Ectodermal cell (in vitro differentiated cells): ENCODE data around the gene VSTM4.

Experiments
- H3K27ac ChIP-seq: 2 replicates; pipeline ENCODE4 v1.7.0; 2013; ENCODE audit warnings: mild to moderate bottlenecking, low read depth, low read length; ENCODE audit not compliant: insufficient read depth, poor library complexity, severe bottlenecking
- H3K27me3 ChIP-seq: 2 replicates; pipeline ENCODE4 v1.7.0; 2013; ENCODE audit warnings: mild to moderate bottlenecking, low read length; ENCODE audit not compliant: insufficient read depth, control insufficient read depth, poor library complexity, severe bottlenecking
- H3K36me3 ChIP-seq: one replicate; pipeline ENCODE4 v1.7.0; 2013; ENCODE audit warnings: low read length; ENCODE audit not compliant: control insufficient read depth, insufficient read depth
- H3K4me1 ChIP-seq: one replicate; pipeline ENCODE4 v1.7.0; 2013; ENCODE audit warnings: low read length; ENCODE audit not compliant: control insufficient read depth, insufficient read depth
- H3K4me3 ChIP-seq: 2 replicates; pipeline ENCODE4 v1.7.0; 2013; ENCODE audit warnings: low read depth, low read length, control low read depth; ENCODE audit not compliant: insufficient read depth
- H3K9me3 ChIP-seq: 2 replicates; pipeline ENCODE4 v1.7.0; 2013; ENCODE audit warnings: mild to moderate bottlenecking, low read length, moderate library complexity; ENCODE audit not compliant: control insufficient read depth
- WGBS, 2 experiments: methylation state at CpG; one replicate each; pipeline ENCODE4 v1.1.7; 2013; ENCODE audit warnings: missing lambda C conversion rate in 2 of 2; 5-methylcytosine and 5-hydroxymethylcytosine counted together

VSTM4 gene

GRCh38 chr10:49134327-49134726, 19.0 kb upstream of the VSTM4 start:
- 84 to 93% methylated on average over 3 of the region's 3 CpGs for WGBS, 2 experiments
- Histone ChIP-seq H3K36me3 (no peaks in the 10 kb centered on the region), H3K9me3 (peaks cover 2% of the 10 kb centered on the region), H3K4me1 (no peaks in the 10 kb centered on the region), H3K4me3 (no peak overlapping the region), H3K27ac (no peak overlapping the region), H3K27me3 (no peaks in the 10 kb centered on the region)

DNA sequence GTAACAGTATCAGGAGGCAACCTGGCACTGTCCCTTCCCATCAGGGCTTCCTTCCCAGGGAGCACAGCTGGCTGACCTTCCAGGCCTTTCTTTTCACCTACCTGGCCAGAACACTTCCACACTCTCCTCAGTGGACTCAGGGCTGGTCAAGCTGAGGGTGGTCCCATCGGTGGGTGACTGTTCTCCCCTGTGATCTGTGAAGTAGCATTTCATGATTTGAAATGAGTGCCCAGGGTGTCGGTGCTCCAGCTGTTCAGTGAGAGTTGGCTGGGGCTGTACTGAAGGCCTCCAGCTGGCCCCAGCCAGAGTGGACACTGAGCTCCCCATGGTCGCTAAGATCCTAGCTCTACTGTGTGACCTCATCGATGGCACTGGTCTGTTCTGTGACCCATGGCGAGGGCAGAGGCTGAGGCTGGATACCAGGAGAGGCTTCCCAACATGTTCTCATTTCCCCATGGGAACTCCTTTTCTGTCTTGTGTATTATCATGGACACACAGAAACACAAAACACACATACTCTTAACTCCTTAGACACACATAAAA, 18.5 kb upstream of the VSTM4 start, which contains the start of gene FAM170B:
FAM170B (minus strand) TSS at position 316 of the 543 bp plus-strand sequence; CDS start at position 213, 103 bp downstream.
- Histone ChIP-seq H3K36me3 (no peaks in the 10 kb centered on the region), H3K4me3 (no peak within 1 kb of the TSS), H3K27ac (no peak within 1 kb of the TSS), H3K4me1 (no peaks in the 10 kb centered on the region), H3K27me3 (no peaks in the 10 kb centered on the region), H3K9me3 (peaks cover 2% of the 10 kb centered on the region)
- WGBS, 2 experiments, result 90 to 95% methylated on average over 5 of the region's 5 CpGs

DNA sequence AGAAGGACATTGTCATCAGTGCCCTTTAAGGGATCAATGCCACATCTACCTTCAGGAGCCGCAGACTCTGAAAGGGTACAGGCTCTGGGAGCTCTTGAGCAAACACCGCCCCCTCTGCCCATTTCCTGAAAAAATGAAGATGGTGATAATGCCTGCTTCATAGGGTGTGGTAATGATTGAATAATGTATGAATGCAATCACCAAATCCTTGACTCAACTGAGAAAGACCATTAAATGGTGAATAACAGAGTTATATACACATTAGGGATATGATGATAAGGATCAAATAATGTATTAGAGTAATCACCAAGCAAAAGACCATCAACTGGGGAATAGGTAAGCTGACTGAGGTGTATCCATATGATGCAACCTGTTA, 17.0 kb upstream of the VSTM4 start:
- Histone ChIP-seq H3K36me3 (no peaks in the 10 kb centered on the region), H3K4me1 (no peaks in the 10 kb centered on the region), H3K27me3 (no peaks in the 10 kb centered on the region), H3K9me3 (peaks cover 2% of the 10 kb centered on the region), H3K27ac (no peak overlapping the region), H3K4me3 (no peak overlapping the region)
- WGBS, 2 experiments, result 94 to 95% methylated on average over 2 of the region's 2 CpGs

GRCh38 chr10:49131507-49132361, 16.4 kb upstream of the VSTM4 start:
- H3K27ac ChIP-seq, result no peak overlapping the region
- no peak overlapping the region for H3K4me3 ChIP-seq
- H3K4me1 ChIP-seq, result no peaks in the 10 kb centered on the region
- H3K36me3 ChIP-seq, result no peaks in the 10 kb centered on the region
- H3K27me3 ChIP-seq, result no peaks in the 10 kb centered on the region
- H3K9me3 ChIP-seq, result peaks cover 2% of the 10 kb centered on the region
- WGBS, 2 experiments, result 94% methylated on average over 37 of the region's 37 CpGs

- 84 to 95% methylated on average over 1 of the region's 1 CpG for WGBS, 2 experiments
- Histone ChIP-seq H3K9me3 (no peaks in the 10 kb centered on the region), H3K4me1 (no peaks in the 10 kb centered on the region), H3K27ac (no peak overlapping the region), H3K36me3 (no peaks in the 10 kb centered on the region), H3K27me3 (no peaks in the 10 kb centered on the region), H3K4me3 (no peak overlapping the region)
Measured at GRCh38 chr10:49129376-49129775, 14.1 kb upstream of the VSTM4 start.

DNA sequence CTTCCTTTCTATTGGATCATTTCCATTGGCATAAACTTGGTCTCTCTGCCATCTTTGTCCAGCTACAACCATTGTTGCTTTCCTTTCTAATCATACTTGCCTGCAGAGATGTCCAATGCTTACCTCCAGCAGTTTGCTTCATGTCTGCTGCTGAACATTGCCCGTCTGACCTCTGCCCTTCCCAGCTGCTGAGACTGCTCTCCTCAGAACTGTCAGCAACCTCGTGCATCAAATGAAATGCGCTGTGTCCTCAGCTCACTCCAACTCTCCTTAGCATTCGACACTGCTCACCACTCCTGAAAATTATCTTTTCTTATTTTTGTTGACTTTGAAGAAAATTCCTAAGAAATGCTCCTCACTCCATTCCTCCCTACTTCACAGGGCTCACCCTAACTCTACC, 13.5 kb upstream of the VSTM4 start:
- no peaks in the 10 kb centered on the region for H3K36me3 ChIP-seq
- no peaks in the 10 kb centered on the region for H3K4me1 ChIP-seq
- no peak overlapping the region for H3K4me3 ChIP-seq
- H3K9me3 ChIP-seq, result no peaks in the 10 kb centered on the region
- WGBS, 2 experiments, result 93 to 97% methylated on average over 4 of the region's 4 CpGs
- no peaks in the 10 kb centered on the region for H3K27me3 ChIP-seq
- H3K27ac ChIP-seq, result no peak overlapping the region

- H3K27me3 ChIP-seq, result no peaks in the 10 kb centered on the region
- no peaks in the 10 kb centered on the region for H3K9me3 ChIP-seq
- no peaks in the 10 kb centered on the region for H3K36me3 ChIP-seq
- 92 to 95% methylated on average over 7 of the region's 7 CpGs for WGBS, 2 experiments
- no peak overlapping the region for H3K27ac ChIP-seq
- H3K4me1 ChIP-seq, result no peaks in the 10 kb centered on the region
- H3K4me3 ChIP-seq, result no peak overlapping the region
Measured at GRCh38 chr10:49123981-49124950, 8.9 kb upstream of the VSTM4 start.

GRCh38 chr10:49120911-49121310, 5.6 kb upstream of the VSTM4 start:
- H3K4me1 ChIP-seq, result peaks cover 5% of the 10 kb centered on the region
- no peak overlapping the region for H3K27ac ChIP-seq
- H3K4me3 ChIP-seq, result no peak overlapping the region
- H3K27me3 ChIP-seq, result peaks cover 3% of the 10 kb centered on the region
- H3K36me3 ChIP-seq, result no peaks in the 10 kb centered on the region
- no peaks in the 10 kb centered on the region for H3K9me3 ChIP-seq
- WGBS, 2 experiments, result 87 to 96% methylated on average over 3 of the region's 3 CpGs

DNA sequence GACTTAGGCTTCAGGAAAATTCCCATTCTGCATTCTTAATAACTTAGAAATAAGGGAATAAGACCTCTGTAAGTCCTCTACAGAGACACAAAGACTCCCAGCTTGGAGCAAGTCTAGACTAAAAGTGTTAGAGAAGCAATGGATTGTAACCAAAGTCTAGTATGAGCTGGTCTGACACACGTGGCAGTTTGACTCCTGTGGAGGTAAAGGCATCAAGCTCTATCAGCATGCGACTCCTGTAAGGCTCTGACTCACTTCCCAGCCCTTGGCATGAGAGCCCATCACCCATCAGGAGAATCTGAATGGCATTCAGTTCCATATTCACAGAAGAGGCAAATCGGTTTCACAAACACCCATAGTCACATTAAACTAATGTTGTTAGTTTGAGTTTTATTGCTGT, 4.4 kb upstream of the VSTM4 start:
- whole genome bisulfite sequencing, 2 experiments, result 43 to 51% methylated on average over 2 to 3 of the region's 3 CpGs
- H3K27ac ChIP-seq, result no peak overlapping the region
- H3K9me3 ChIP-seq, result no peaks in the 10 kb centered on the region
- H3K4me1 ChIP-seq, result peaks cover 5% of the 10 kb centered on the region
- H3K36me3 ChIP-seq, result no peaks in the 10 kb centered on the region
- H3K4me3 ChIP-seq, result no peak overlapping the region
- H3K27me3 ChIP-seq, result peaks cover 9% of the 10 kb centered on the region
